ENCODE data around the gene LRRC74A. TPM values are rescaled to one million over a fixed set of nuclear protein-coding genes. Genes with fewer than 3 reads are reported as not detected.

The LRRC74A gene
- total and polyA plus RNA-seq, 2 donors (not counting 3 experiments of a cell fraction or from before 2014, with no cell fraction given), result not detected

DNA sequence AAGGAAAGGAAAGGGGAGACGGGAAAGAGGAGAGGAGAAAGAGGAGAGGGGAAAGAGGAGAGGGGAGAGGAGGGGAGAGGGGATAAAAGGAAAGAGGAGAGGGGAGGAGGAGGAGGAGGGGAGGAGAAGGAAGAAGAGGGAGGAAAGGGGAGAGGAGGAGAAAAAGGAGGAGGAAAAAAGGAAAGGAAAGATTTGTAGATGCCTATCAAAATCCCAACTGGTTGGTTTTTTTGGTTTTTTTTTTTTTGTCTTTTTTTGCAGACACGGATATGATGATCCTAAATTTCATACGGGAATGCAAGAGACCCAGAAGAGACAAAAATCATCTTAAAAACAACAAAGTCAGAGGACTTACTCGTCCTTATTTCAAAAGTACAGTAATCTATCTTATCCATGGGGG is 32.9 kb upstream of the LRRC74A start:
- BruUV-seq (replicated peaks), result no TSS peak
- no peaks in the 10 kb centered on the region for H4K20me1 ChIP-seq (replicated peaks; ENCODE audit: control insufficient read depth, extremely low read depth, insufficient read depth, low read length)
- no peaks in the 10 kb centered on the region for H3K9me3 ChIP-seq (replicated peaks; ENCODE audit: control insufficient read depth, insufficient read depth, low read length)
- ChIA-PET POLR2A (no interaction called here), CTCF (no interaction called here)
- no peak overlapping the region for H3K9ac ChIP-seq (replicated peaks; ENCODE audit: extremely low read depth, insufficient read depth, low read length)
- H3K9me1 ChIP-seq (replicated peaks; ENCODE audit: control insufficient read depth, extremely low read depth, insufficient read depth, low read length), result no peaks in the 10 kb centered on the region
- DNase-seq (ENCODE audit: low read depth, low spot score), result no peak
- H3K4me2 ChIP-seq (ENCODE audit: insufficient read depth, low read length), result no peak overlapping the region
- FAIRE-seq, result no peak
- H3K27me3 ChIP-seq (ENCODE audit: control insufficient read depth in 2 of 2, insufficient read depth in 2 of 2, low read length in 2 of 2), result no peaks in the 10 kb centered on the region
- H3K4me3 ChIP-seq (replicated peaks in 1 of 3; ENCODE audit: insufficient read depth in 1 of 3, low read depth in 1 of 3, low read length in 3 of 3), result no peak overlapping the region
- peaks cover 6 to 19% of the 10 kb centered on the region in 2 experiments for H3K36me3 ChIP-seq (ENCODE audit: control insufficient read depth in 2 of 2, extremely low read depth in 1 of 2, insufficient read depth in 2 of 2, low read length in 2 of 2)
- intact Hi-C loops (cut with micrococcal nuclease) (no loop called here), dilution Hi-C loops (cut with MboI; ENCODE audit: extremely low pct_ligation_motif_present, low sequenced_read_pairs) (no loop called here)
- no peak overlapping the region for H3K27ac ChIP-seq (ENCODE audit: insufficient read depth, low read depth, low read length)
- no peaks in the 10 kb centered on the region for H3K79me2 ChIP-seq (ENCODE audit: control insufficient read depth, insufficient read depth, low read length)
- TF ChIP-seq MYC (IDR thresholded peaks at IDR 0.05; ENCODE audit: low read depth, low read length) (no peak), POLR2A (IDR thresholded peaks at IDR 0.05; ENCODE audit: low read depth, low read length) (no peak), CTCF (IDR thresholded peaks at IDR 0.05; ENCODE audit: extremely low read depth in 1 of 2, insufficient read depth in 1 of 2, low read depth in 1 of 2, low read length in 2 of 2) (no peak), FOS (IDR thresholded peaks at IDR 0.05; ENCODE audit: borderline replicate concordance, insufficient read depth, low read length) (no peak), GATA2 (IDR thresholded peaks at IDR 0.05; ENCODE audit: insufficient read depth, insufficient read length, low read depth, low read length) (no peak), JUN (IDR thresholded peaks at IDR 0.05; ENCODE audit: borderline replicate concordance, insufficient read depth, insufficient read length, low read depth) (no peak), EZH2 (IDR thresholded peaks at IDR 0.05; ENCODE audit: borderline replicate concordance, low read depth, low read length, severe bottlenecking) (no peak), MAX (IDR thresholded peaks at IDR 0.05; ENCODE audit: insufficient read depth, insufficient read length) (no peak), POLR2AphosphoS5 (IDR thresholded peaks at IDR 0.05; ENCODE audit: insufficient read depth, low read depth, low read length) (no peak)
- H3K4me1 ChIP-seq (ENCODE audit: control insufficient read depth, extremely low read depth, insufficient read depth, low read length), result no peaks in the 10 kb centered on the region
- H2AFZ ChIP-seq (ENCODE audit: low read depth, low read length), result no peak overlapping the region

Data from endothelial cell of umbilical vein (primary cell).